Central memory CD4-positive, alpha-beta T cell (primary cell): ENCODE measurements around the gene ZBTB42.

Experiments
- DNase-seq: peaks from one replicate; pipeline ENCODE4 v3.0.0; 2022

Gene ZBTB42

DNA sequence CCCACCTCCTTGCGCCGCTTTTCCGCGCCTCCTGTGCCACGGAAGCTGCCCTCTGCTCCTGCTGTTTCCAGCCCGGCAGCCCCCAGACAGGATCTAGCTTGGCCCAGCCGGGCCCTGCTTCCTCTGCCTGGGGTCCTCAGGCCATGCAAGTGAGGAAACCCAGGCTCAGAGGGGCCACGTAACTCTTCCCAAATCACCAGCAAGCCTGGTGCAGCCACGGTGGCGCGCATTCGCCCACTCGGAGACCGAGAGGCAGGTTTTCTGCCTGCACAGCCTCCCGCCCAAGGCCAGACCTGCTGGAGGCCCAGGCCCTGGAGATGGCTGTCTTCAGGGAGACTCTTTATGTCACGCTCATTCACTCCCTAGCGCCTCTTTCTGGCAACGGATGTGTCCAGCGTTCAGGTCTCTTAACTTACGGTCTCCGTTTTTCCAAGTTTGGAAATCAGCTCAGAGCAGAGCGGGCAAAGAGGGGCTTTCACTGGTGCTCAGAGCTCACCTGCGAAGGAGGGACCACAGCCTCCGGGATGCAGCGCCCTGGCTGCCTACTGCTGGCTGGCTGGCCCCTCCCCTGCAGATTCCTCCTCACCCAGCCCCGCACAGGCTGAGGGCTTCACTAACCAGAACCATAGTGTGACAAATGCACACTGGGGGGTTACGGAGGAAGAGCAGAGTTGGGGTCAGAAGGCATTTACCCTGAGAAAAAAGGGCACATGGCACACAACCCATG lies 43.6 kb downstream of the ZBTB42 start:
- no peak for DNase-seq

DNA sequence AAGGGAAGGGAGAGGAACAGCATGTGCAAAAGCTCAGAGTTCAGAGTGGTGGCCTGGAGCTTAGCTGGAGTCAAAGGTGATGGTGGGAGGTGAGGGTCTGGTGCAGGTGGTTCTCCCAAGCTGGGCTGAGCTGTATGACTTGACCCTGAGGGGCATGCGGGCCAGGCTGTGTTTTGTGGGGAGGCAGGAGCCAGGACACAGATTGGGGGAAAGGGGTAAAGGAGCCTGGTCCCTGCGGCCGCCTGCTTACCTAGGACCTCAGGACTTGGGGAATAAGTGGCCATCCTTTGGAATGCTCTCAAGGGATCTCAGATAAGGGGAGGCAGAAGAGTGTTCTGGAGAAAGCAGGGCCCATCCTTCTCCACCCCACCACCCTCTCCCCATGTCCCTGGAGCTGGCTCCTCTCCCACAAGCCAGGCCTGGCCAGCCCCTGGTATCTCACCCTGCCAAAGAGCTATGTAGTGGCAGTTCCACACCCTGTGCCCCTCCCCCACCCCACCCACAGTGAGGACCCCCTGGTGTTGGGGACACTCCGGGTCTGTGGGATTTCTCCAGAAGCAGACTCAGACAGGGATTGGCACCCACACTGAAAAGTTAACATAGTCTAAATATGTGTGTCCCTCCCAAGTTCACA lies 44.2 kb downstream of the ZBTB42 start:
- no peak for DNase-seq

DNA sequence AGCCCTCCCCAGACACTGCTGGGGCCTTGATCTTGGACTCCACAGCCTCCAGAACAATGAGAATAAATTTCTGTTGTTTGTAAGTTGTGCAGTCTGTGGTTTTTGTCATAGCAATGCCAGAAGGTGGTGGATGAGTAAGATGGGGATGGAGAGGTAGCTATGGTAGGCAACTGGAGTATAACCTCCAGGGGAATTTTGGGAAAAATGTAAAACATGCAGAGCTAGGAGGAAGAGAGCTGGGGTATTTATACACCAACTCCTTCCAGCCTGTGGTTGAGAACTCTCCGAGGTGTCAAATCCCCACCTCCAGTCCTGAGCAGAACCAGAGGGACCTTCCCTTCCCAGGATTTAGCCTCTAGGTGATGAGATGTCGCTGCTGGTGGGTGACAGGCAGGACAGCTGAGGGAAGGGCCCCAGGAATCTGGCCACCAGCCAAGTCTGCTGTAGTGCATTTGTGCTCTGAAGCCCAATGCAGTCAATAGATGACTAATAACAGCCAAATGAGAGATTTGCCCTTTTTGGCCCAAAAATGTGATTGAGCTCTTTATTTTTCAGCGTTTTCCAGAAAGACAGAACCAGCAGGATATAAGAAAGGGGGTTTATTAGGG lies 45.0 kb downstream of the ZBTB42 start:
- no peak for DNase-seq

DNA sequence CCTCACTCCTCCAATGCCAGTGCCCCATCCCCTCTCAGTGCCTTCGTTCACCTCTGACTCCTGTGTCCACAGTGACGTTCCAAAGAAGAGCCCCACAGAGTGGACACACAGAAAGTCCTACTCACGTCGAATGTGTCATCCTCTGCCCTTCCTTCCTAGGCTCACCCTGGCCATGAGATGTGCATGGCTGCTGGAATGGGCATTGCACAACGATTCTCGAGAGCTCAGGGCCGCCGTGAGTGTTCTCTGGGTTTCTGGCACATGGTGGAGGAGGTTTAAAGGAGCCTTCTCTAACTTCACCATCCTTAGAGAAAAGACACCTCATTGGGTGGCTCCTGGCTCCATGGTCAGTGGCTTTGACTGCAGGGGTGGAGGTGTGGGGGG lies 51.4 kb downstream of the ZBTB42 start:
- no peak for DNase-seq
